ENCODE measurements around the gene STARD3NL. TPM values are rescaled to one million over a fixed set of nuclear protein-coding genes. Genes with fewer than 3 reads are reported as not detected.

The STARD3NL gene
- total RNA-seq, 1 experiment from 2014 or later = 24.5 TPM

GRCh38 chr7:38186593-38187314, 8.7 kb downstream of the STARD3NL start:
- H3K36me3 Mint-ChIP-seq (ENCODE audit: insufficient read depth, unreplicated experiment) = peaks cover 14% of the 10 kb centered on the region
- no peak overlapping the region for H3K4me3 Mint-ChIP-seq (ENCODE audit: unreplicated experiment)
- CTCF ChIA-PET = interaction anchor here (0.6 to 1.4 kb wide), 7 partner anchors 9 to 80 kb away, joined by 3 to 6 read pairs (median 3); no protein-coding TSS in a partner anchor

GRCh38 chr7:38187794-38188440, 9.9 kb downstream of the STARD3NL start:
- DNase-seq (ENCODE audit: unreplicated experiment) = no peak
- POLR2A ChIA-PET = interaction anchor here (0.8 kb wide), 1 partner anchor 11 kb away, joined by 3 read pairs; no protein-coding TSS in a partner anchor
- BruUV-seq (replicated peaks) = no TSS peak
- peaks cover 46% of the 10 kb centered on the region for H3K4me1 Mint-ChIP-seq (ENCODE audit: insufficient read depth, unreplicated experiment)
- H3K4me3 Mint-ChIP-seq (ENCODE audit: unreplicated experiment) = no peak overlapping the region
- H3K27ac Mint-ChIP-seq (ENCODE audit: low read depth, unreplicated experiment) = no peak overlapping the region
- H3K9me3 Mint-ChIP-seq (ENCODE audit: unreplicated experiment) = peaks cover 13% of the 10 kb centered on the region
- no peaks in the 10 kb centered on the region for H3K27me3 Mint-ChIP-seq (ENCODE audit: insufficient read depth, unreplicated experiment)
- H3K36me3 Mint-ChIP-seq (ENCODE audit: insufficient read depth, unreplicated experiment) = peaks cover 21% of the 10 kb centered on the region
- CTCF ChIA-PET = interaction anchor here (0.6 to 1.2 kb wide), 5 partner anchors 9 to 81 kb away, joined by 3 to 9 read pairs (median 4); no protein-coding TSS in a partner anchor
- no peak for TF ChIP-seq CTCF (IDR thresholded peaks at IDR 0.05; ENCODE audit: unreplicated experiment)
- intact Hi-C loops (cut with micrococcal nuclease) = no loop called here

More at GRCh38 chr7:38186593-38187314, 8.7 kb downstream of the STARD3NL start:
- peak; percentile 69 for DNase-seq (ENCODE audit: unreplicated experiment)
- Mint-ChIP-seq H3K4me1 (ENCODE audit: insufficient read depth, unreplicated experiment) (peaks cover 46% of the 10 kb centered on the region), H3K9me3 (ENCODE audit: unreplicated experiment) (peaks cover 5% of the 10 kb centered on the region), H3K27ac (ENCODE audit: low read depth, unreplicated experiment) (peak overlapping the region; percentile 73), H3K27me3 (ENCODE audit: insufficient read depth, unreplicated experiment) (no peaks in the 10 kb centered on the region)
- POLR2A ChIA-PET = interaction anchor here (0.9 to 1.6 kb wide), 2 partner anchors 9 kb away, joined by 3 to 6 read pairs; partner anchors contain the start of gene STARD3NL
- no peak for TF ChIP-seq CTCF (IDR thresholded peaks at IDR 0.05; ENCODE audit: unreplicated experiment)
- BruUV-seq (replicated peaks) = no TSS peak
- intact Hi-C loops (cut with micrococcal nuclease) = no loop called here

- Mint-ChIP-seq H3K9me3 (ENCODE audit: unreplicated experiment) (peaks cover 13% of the 10 kb centered on the region), H3K4me3 (ENCODE audit: unreplicated experiment) (no peak overlapping the region), H3K4me1 (ENCODE audit: insufficient read depth, unreplicated experiment) (peaks cover 46% of the 10 kb centered on the region), H3K27me3 (ENCODE audit: insufficient read depth, unreplicated experiment) (no peaks in the 10 kb centered on the region), H3K27ac (ENCODE audit: low read depth, unreplicated experiment) (no peak overlapping the region), H3K36me3 (ENCODE audit: insufficient read depth, unreplicated experiment) (peaks cover 22% of the 10 kb centered on the region)
- DNase-seq (ENCODE audit: unreplicated experiment) = no peak
- ChIA-PET POLR2A (no interaction called here), CTCF (no interaction called here)
- no peak for TF ChIP-seq CTCF (IDR thresholded peaks at IDR 0.05; ENCODE audit: unreplicated experiment)
- BruUV-seq (replicated peaks) = no TSS peak
- intact Hi-C loops (cut with micrococcal nuclease) = no loop called here
These were observed 11.3 kb downstream of the STARD3NL start for GRCh38 chr7:38189231-38189938.

GRCh38 chr7:38190011-38190410, 12.0 kb downstream of the STARD3NL start:
- no TSS peak for BruUV-seq (replicated peaks)
- Mint-ChIP-seq H3K9me3 (ENCODE audit: unreplicated experiment) (peaks cover 13% of the 10 kb centered on the region), H3K27me3 (ENCODE audit: insufficient read depth, unreplicated experiment) (no peaks in the 10 kb centered on the region), H3K4me1 (ENCODE audit: insufficient read depth, unreplicated experiment) (peaks cover 44% of the 10 kb centered on the region), H3K4me3 (ENCODE audit: unreplicated experiment) (no peak overlapping the region), H3K27ac (ENCODE audit: low read depth, unreplicated experiment) (peak overlapping the region; percentile 59), H3K36me3 (ENCODE audit: insufficient read depth, unreplicated experiment) (peaks cover 22% of the 10 kb centered on the region)
- intact Hi-C loops (cut with micrococcal nuclease) = no loop called here
- DNase-seq (ENCODE audit: unreplicated experiment) = no peak
- no peak for TF ChIP-seq CTCF (IDR thresholded peaks at IDR 0.05; ENCODE audit: unreplicated experiment)
- POLR2A ChIA-PET = no interaction called here
- CTCF ChIA-PET = no interaction called here
